Inferior parietal cortex (tissue), 1 donor: ENCODE data around the gene SYK.

Experiments
- DNase-seq: peaks from one replicate; pipeline ENCODE4 v3.0.0-alpha.2; 2016; ENCODE audit errors: extremely low spot score

SYK gene

GRCh38 chr9:90825586-90825985 lies 24.0 kb downstream of the SYK start:
- DNase-seq = no peak

GRCh38 chr9:90826326-90827020 lies 24.9 kb downstream of the SYK start:
- DNase-seq = no peak

GRCh38 chr9:90827181-90827871 lies 25.7 kb downstream of the SYK start:
- DNase-seq = no peak

GRCh38 chr9:90830051-90830450 lies 28.4 kb downstream of the SYK start:
- no peak for DNase-seq

GRCh38 chr9:90830977-90831376 lies 29.4 kb downstream of the SYK start:
- DNase-seq = no peak

- no peak for DNase-seq
These were observed 30.6 kb downstream of the SYK start for GRCh38 chr9:90832261-90832660.

- no peak for DNase-seq
These were observed 33.4 kb downstream of the SYK start for GRCh38 chr9:90834828-90835595.

GRCh38 chr9:90836411-90837080 lies 34.9 kb downstream of the SYK start:
- DNase-seq = no peak

GRCh38 chr9:90838098-90838497 lies 36.5 kb downstream of the SYK start:
- DNase-seq = no peak

- no peak for DNase-seq
These were observed 37.0 kb downstream of the SYK start for GRCh38 chr9:90838581-90839154.

- no peak for DNase-seq
These were observed 37.6 kb downstream of the SYK start for GRCh38 chr9:90839183-90839728.

- no peak for DNase-seq
These were observed 39.1 kb downstream of the SYK start for GRCh38 chr9:90840696-90841095.

- DNase-seq = no peak
These were observed 39.6 kb downstream of the SYK start for GRCh38 chr9:90841213-90841612.

GRCh38 chr9:90841615-90842014 lies 40.0 kb downstream of the SYK start:
- no peak for DNase-seq

- DNase-seq = no peak
These were observed 40.7 kb downstream of the SYK start for GRCh38 chr9:90842176-90842777.

- no peak for DNase-seq
These were observed 41.4 kb downstream of the SYK start for GRCh38 chr9:90842996-90843395.

GRCh38 chr9:90843525-90843924 lies 41.9 kb downstream of the SYK start:
- no peak for DNase-seq

- DNase-seq = no peak
These were observed 42.7 kb downstream of the SYK start for GRCh38 chr9:90844326-90844725.

- DNase-seq = no peak
These were observed 45.3 kb downstream of the SYK start for GRCh38 chr9:90846770-90847419.

GRCh38 chr9:90847971-90848370 lies 46.4 kb downstream of the SYK start:
- DNase-seq = no peak

- no peak for DNase-seq
These were observed 47.2 kb downstream of the SYK start for GRCh38 chr9:90848866-90849265.
